HG03280 (cell line): ENCODE measurements around the gene MPC1.

ENCODE experiments used
- ATAC-seq: cut with Tn5 transposase; IDR thresholded peaks from one replicate; pipeline ENCODE4 v1.9.1; 2021; ENCODE audit warnings: mild to moderate bottlenecking, moderate library complexity; ENCODE audit not compliant: unreplicated experiment

MPC1 gene

GRCh38 chr6:166382933-166383801, at the start of gene MPC1:
Gene MPC1 (minus strand): TSS chr6:166382940. CDS start chr6:166382876, 64 bp downstream.
- ATAC-seq = peak; percentile 89

GRCh38 chr6:166430269-166430668, 47.5 kb upstream of the MPC1 start:
- ATAC-seq = no peak

GRCh38 chr6:166424431-166424830, 41.7 kb upstream of the MPC1 start:
- no peak for ATAC-seq

- no peak for ATAC-seq
Measured at GRCh38 chr6:166423781-166424180, 41.0 kb upstream of the MPC1 start.

GRCh38 chr6:166423051-166423745, 40.5 kb upstream of the MPC1 start:
- no peak for ATAC-seq

- ATAC-seq = no peak
Measured at GRCh38 chr6:166422201-166422940, 39.6 kb upstream of the MPC1 start.

GRCh38 chr6:166420351-166420750, 37.6 kb upstream of the MPC1 start:
- no peak for ATAC-seq

- peak; percentile 18 for ATAC-seq
Measured at GRCh38 chr6:166419717-166420116, 37.0 kb upstream of the MPC1 start.

GRCh38 chr6:166419286-166419685, 36.5 kb upstream of the MPC1 start:
- peak; percentile 98 for ATAC-seq

- no peak for ATAC-seq
Measured at GRCh38 chr6:166418691-166419143, 36.0 kb upstream of the MPC1 start.

- ATAC-seq = no peak
Measured at GRCh38 chr6:166417285-166417691, 34.5 kb upstream of the MPC1 start.

GRCh38 chr6:166415833-166416347, 33.1 kb upstream of the MPC1 start:
- ATAC-seq = no peak

- no peak for ATAC-seq
Measured at GRCh38 chr6:166415306-166415705, 32.6 kb upstream of the MPC1 start.

GRCh38 chr6:166413491-166413951, 30.8 kb upstream of the MPC1 start:
- ATAC-seq = no peak

- ATAC-seq = no peak
Measured at GRCh38 chr6:166412911-166413384, 30.2 kb upstream of the MPC1 start.

GRCh38 chr6:166412156-166412910, 29.6 kb upstream of the MPC1 start:
- ATAC-seq = no peak

GRCh38 chr6:166411721-166412151, 29.0 kb upstream of the MPC1 start:
- no peak for ATAC-seq

GRCh38 chr6:166411271-166411670, 28.5 kb upstream of the MPC1 start:
- no peak for ATAC-seq

- no peak for ATAC-seq
Measured at GRCh38 chr6:166410426-166410935, 27.7 kb upstream of the MPC1 start.
